ENCODE data around the gene TSC22D1.
A peak's percentile ranks its signal among the peaks of the same experiment; 100 is the strongest.

The TSC22D1 gene

DNA sequence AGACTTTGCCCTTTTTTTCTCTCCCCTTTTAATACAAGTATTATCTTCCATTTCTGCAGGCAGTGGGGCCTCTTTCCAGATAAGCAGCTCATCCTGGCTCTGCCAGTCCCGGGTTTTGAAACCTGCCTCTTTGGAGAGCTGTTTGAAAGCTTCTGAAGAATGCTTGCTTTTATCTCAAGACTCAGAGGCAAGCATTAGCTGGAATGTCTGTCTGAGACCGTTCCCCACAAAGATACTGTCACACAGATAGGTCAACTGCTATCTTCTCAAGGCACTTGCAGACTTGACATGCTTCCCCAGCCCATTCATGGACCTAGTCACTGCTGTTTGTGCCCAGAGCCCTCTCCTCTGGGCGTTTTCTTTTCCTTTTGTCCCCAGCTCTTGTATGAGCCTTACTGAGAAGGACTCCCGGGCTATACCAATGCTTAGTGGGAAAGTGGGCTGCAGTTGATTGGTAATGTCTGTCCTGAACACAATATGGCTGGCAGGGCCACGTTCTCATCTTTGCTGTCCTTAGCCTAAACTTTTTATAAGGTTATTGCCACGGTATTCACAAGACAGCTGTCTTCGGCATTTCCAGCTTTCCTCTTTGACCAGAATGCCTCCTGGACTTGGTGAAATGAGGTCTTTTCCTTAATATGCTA lies 189.1 kb downstream of the TSC22D1 start:
- Histone ChIP-seq H3K79me1 (ENCODE audit: low read length) (no peaks in the 10 kb centered on the region), H2BK5ac (ENCODE audit: low read length) (peak overlapping the region; percentile 54), H3K4me1 (ENCODE audit: control insufficient read depth, low read depth, low read length) (peaks cover 16% of the 10 kb centered on the region), H3K23ac (ENCODE audit: low read length) (no peak overlapping the region), H4K5ac (ENCODE audit: low read length) (no peak overlapping the region), H2AK5ac (ENCODE audit: low read length) (no peak overlapping the region), H3K27ac (ENCODE audit: low read depth, low read length) (peak overlapping the region; percentile 29), H3K79me2 (ENCODE audit: control insufficient read depth, insufficient read depth, low read length) (no peaks in the 10 kb centered on the region), H3K4me2 (ENCODE audit: low read length) (no peak overlapping the region), H2BK120ac (ENCODE audit: low read depth, low read length) (no peak overlapping the region), H3K56ac (ENCODE audit: low read length) (peak overlapping the region; percentile 27), H3K9ac (ENCODE audit: low read length) (no peak overlapping the region), H2BK15ac (replicated peaks; ENCODE audit: low read depth) (no peak overlapping the region), H3K4ac (ENCODE audit: low read depth, low read length) (no peak overlapping the region), H3K4me3 (ENCODE audit: low read length) (no peak overlapping the region), H3K36me3 (ENCODE audit: control insufficient read depth, insufficient read depth, low read length) (no peaks in the 10 kb centered on the region), H3K18ac (ENCODE audit: low read length) (peak overlapping the region; percentile 54), H4K8ac (ENCODE audit: low read depth, low read length) (no peak overlapping the region), H3K27me3 (ENCODE audit: insufficient read depth, low read length, poor library complexity) (no peaks in the 10 kb centered on the region)
- WGBS (ENCODE audit: extremely low coverage, insufficient coverage, low lambda C conversion rate), result no CpG with 5 or more reads among the region's 7 CpGs
- peak; percentile 94 for DNase-seq

GRCh38 chr13:44385847-44386246 lies 190.3 kb downstream of the TSC22D1 start:
- no peak overlapping the region for H2BK120ac ChIP-seq (ENCODE audit: low read depth, low read length)
- H4K8ac ChIP-seq (ENCODE audit: low read depth, low read length), result no peak overlapping the region
- no peak overlapping the region for H4K5ac ChIP-seq (ENCODE audit: low read length)
- H3K4me3 ChIP-seq (ENCODE audit: low read length), result no peak overlapping the region
- H3K79me2 ChIP-seq (ENCODE audit: control insufficient read depth, insufficient read depth, low read length), result no peaks in the 10 kb centered on the region
- no peak overlapping the region for H2BK5ac ChIP-seq (ENCODE audit: low read length)
- no CpG with 5 or more reads among the region's 6 CpGs for WGBS (ENCODE audit: extremely low coverage, insufficient coverage, low lambda C conversion rate)
- no peaks in the 10 kb centered on the region for H3K36me3 ChIP-seq (ENCODE audit: control insufficient read depth, insufficient read depth, low read length)
- H3K27me3 ChIP-seq (ENCODE audit: insufficient read depth, low read length, poor library complexity), result no peaks in the 10 kb centered on the region
- peak overlapping the region; percentile 1 for H2AK5ac ChIP-seq (ENCODE audit: low read length)
- no peak overlapping the region for H3K18ac ChIP-seq (ENCODE audit: low read length)
- H3K23ac ChIP-seq (ENCODE audit: low read length), result no peak overlapping the region
- DNase-seq, result no peak
- H3K4ac ChIP-seq (ENCODE audit: low read depth, low read length), result no peak overlapping the region
- H3K4me1 ChIP-seq (ENCODE audit: control insufficient read depth, low read depth, low read length), result peaks cover 16% of the 10 kb centered on the region
- H2BK15ac ChIP-seq (replicated peaks; ENCODE audit: low read depth), result no peak overlapping the region
- no peak overlapping the region for H3K56ac ChIP-seq (ENCODE audit: low read length)
- no peak overlapping the region for H3K27ac ChIP-seq (ENCODE audit: low read depth, low read length)
- no peak overlapping the region for H3K9ac ChIP-seq (ENCODE audit: low read length)
- H3K79me1 ChIP-seq (ENCODE audit: low read length), result no peaks in the 10 kb centered on the region
- H3K4me2 ChIP-seq (ENCODE audit: low read length), result no peak overlapping the region

GRCh38 chr13:44385401-44385800 lies 190.7 kb downstream of the TSC22D1 start:
- no CpG with 5 or more reads among the region's 3 CpGs for WGBS (ENCODE audit: extremely low coverage, insufficient coverage, low lambda C conversion rate)

GRCh38 chr13:44384778-44385177 lies 191.4 kb downstream of the TSC22D1 start:
- Histone ChIP-seq H2BK120ac (ENCODE audit: low read depth, low read length) (no peak overlapping the region), H3K27ac (ENCODE audit: low read depth, low read length) (no peak overlapping the region), H2BK5ac (ENCODE audit: low read length) (no peak overlapping the region), H3K4me1 (ENCODE audit: control insufficient read depth, low read depth, low read length) (peaks cover 16% of the 10 kb centered on the region), H3K56ac (ENCODE audit: low read length) (no peak overlapping the region), H3K79me2 (ENCODE audit: control insufficient read depth, insufficient read depth, low read length) (no peaks in the 10 kb centered on the region), H3K23ac (ENCODE audit: low read length) (no peak overlapping the region), H3K9ac (ENCODE audit: low read length) (no peak overlapping the region), H3K4ac (ENCODE audit: low read depth, low read length) (no peak overlapping the region), H4K5ac (ENCODE audit: low read length) (no peak overlapping the region), H3K4me3 (ENCODE audit: low read length) (no peak overlapping the region), H3K18ac (ENCODE audit: low read length) (no peak overlapping the region), H4K8ac (ENCODE audit: low read depth, low read length) (no peak overlapping the region), H2AK5ac (ENCODE audit: low read length) (no peak overlapping the region), H3K36me3 (ENCODE audit: control insufficient read depth, insufficient read depth, low read length) (no peaks in the 10 kb centered on the region), H3K79me1 (ENCODE audit: low read length) (no peaks in the 10 kb centered on the region), H3K27me3 (ENCODE audit: insufficient read depth, low read length, poor library complexity) (no peaks in the 10 kb centered on the region), H2BK15ac (replicated peaks; ENCODE audit: low read depth) (no peak overlapping the region), H3K4me2 (ENCODE audit: low read length) (no peak overlapping the region)
- no CpG with 5 or more reads among the region's 1 CpG for WGBS (ENCODE audit: extremely low coverage, insufficient coverage, low lambda C conversion rate)
- DNase-seq, result no peak

More at GRCh38 chr13:44385401-44385800, 190.7 kb downstream of the TSC22D1 start:
- H2BK120ac ChIP-seq (ENCODE audit: low read depth, low read length), result no peak overlapping the region
- H3K23ac ChIP-seq (ENCODE audit: low read length), result no peak overlapping the region
- peaks cover 16% of the 10 kb centered on the region for H3K4me1 ChIP-seq (ENCODE audit: control insufficient read depth, low read depth, low read length)
- no peak overlapping the region for H3K4ac ChIP-seq (ENCODE audit: low read depth, low read length)
- H4K8ac ChIP-seq (ENCODE audit: low read depth, low read length), result no peak overlapping the region
- no peaks in the 10 kb centered on the region for H3K79me2 ChIP-seq (ENCODE audit: control insufficient read depth, insufficient read depth, low read length)
- no peaks in the 10 kb centered on the region for H3K27me3 ChIP-seq (ENCODE audit: insufficient read depth, low read length, poor library complexity)
- H2BK5ac ChIP-seq (ENCODE audit: low read length), result no peak overlapping the region
- no peak overlapping the region for H3K56ac ChIP-seq (ENCODE audit: low read length)
- no peak overlapping the region for H2AK5ac ChIP-seq (ENCODE audit: low read length)
- no peaks in the 10 kb centered on the region for H3K79me1 ChIP-seq (ENCODE audit: low read length)
- H2BK15ac ChIP-seq (replicated peaks; ENCODE audit: low read depth), result no peak overlapping the region
- no peak overlapping the region for H3K9ac ChIP-seq (ENCODE audit: low read length)
- H3K27ac ChIP-seq (ENCODE audit: low read depth, low read length), result no peak overlapping the region
- no peaks in the 10 kb centered on the region for H3K36me3 ChIP-seq (ENCODE audit: control insufficient read depth, insufficient read depth, low read length)
- H3K4me3 ChIP-seq (ENCODE audit: low read length), result no peak overlapping the region
- no peak overlapping the region for H3K4me2 ChIP-seq (ENCODE audit: low read length)
- no peak overlapping the region for H3K18ac ChIP-seq (ENCODE audit: low read length)
- no peak overlapping the region for H4K5ac ChIP-seq (ENCODE audit: low read length)
- no peak for DNase-seq

GRCh38 chr13:44383945-44384344 lies 192.2 kb downstream of the TSC22D1 start:
- no peak overlapping the region for H3K23ac ChIP-seq (ENCODE audit: low read length)
- no peak for DNase-seq
- no peaks in the 10 kb centered on the region for H3K79me1 ChIP-seq (ENCODE audit: low read length)
- H4K5ac ChIP-seq (ENCODE audit: low read length), result no peak overlapping the region
- H3K4me2 ChIP-seq (ENCODE audit: low read length), result no peak overlapping the region
- H4K8ac ChIP-seq (ENCODE audit: low read depth, low read length), result no peak overlapping the region
- H3K9ac ChIP-seq (ENCODE audit: low read length), result no peak overlapping the region
- H3K79me2 ChIP-seq (ENCODE audit: control insufficient read depth, insufficient read depth, low read length), result no peaks in the 10 kb centered on the region
- H2AK5ac ChIP-seq (ENCODE audit: low read length), result no peak overlapping the region
- H3K27ac ChIP-seq (ENCODE audit: low read depth, low read length), result no peak overlapping the region
- no peak overlapping the region for H3K4me3 ChIP-seq (ENCODE audit: low read length)
- no peaks in the 10 kb centered on the region for H3K36me3 ChIP-seq (ENCODE audit: control insufficient read depth, insufficient read depth, low read length)
- H3K27me3 ChIP-seq (ENCODE audit: insufficient read depth, low read length, poor library complexity), result no peaks in the 10 kb centered on the region
- no peak overlapping the region for H2BK5ac ChIP-seq (ENCODE audit: low read length)
- no peak overlapping the region for H3K18ac ChIP-seq (ENCODE audit: low read length)
- H3K56ac ChIP-seq (ENCODE audit: low read length), result no peak overlapping the region
- no peak overlapping the region for H2BK120ac ChIP-seq (ENCODE audit: low read depth, low read length)
- H3K4ac ChIP-seq (ENCODE audit: low read depth, low read length), result no peak overlapping the region
- H3K4me1 ChIP-seq (ENCODE audit: control insufficient read depth, low read depth, low read length), result peaks cover 11% of the 10 kb centered on the region
- WGBS (ENCODE audit: extremely low coverage, insufficient coverage, low lambda C conversion rate), result no CpG with 5 or more reads among the region's 5 CpGs
- H2BK15ac ChIP-seq (replicated peaks; ENCODE audit: low read depth), result no peak overlapping the region

- no peak overlapping the region for H2AK5ac ChIP-seq (ENCODE audit: low read length)
- no peak overlapping the region for H3K4me3 ChIP-seq (ENCODE audit: low read length)
- H3K56ac ChIP-seq (ENCODE audit: low read length), result no peak overlapping the region
- H3K4me2 ChIP-seq (ENCODE audit: low read length), result no peak overlapping the region
- no peak overlapping the region for H2BK5ac ChIP-seq (ENCODE audit: low read length)
- H3K18ac ChIP-seq (ENCODE audit: low read length), result no peak overlapping the region
- no peaks in the 10 kb centered on the region for H3K79me2 ChIP-seq (ENCODE audit: control insufficient read depth, insufficient read depth, low read length)
- no peaks in the 10 kb centered on the region for H3K27me3 ChIP-seq (ENCODE audit: insufficient read depth, low read length, poor library complexity)
- no peak overlapping the region for H4K5ac ChIP-seq (ENCODE audit: low read length)
- no peak overlapping the region for H3K9ac ChIP-seq (ENCODE audit: low read length)
- H3K36me3 ChIP-seq (ENCODE audit: control insufficient read depth, insufficient read depth, low read length), result no peaks in the 10 kb centered on the region
- H4K8ac ChIP-seq (ENCODE audit: low read depth, low read length), result no peak overlapping the region
- DNase-seq, result no peak
- H3K4me1 ChIP-seq (ENCODE audit: control insufficient read depth, low read depth, low read length), result peaks cover 7% of the 10 kb centered on the region
- no peaks in the 10 kb centered on the region for H3K79me1 ChIP-seq (ENCODE audit: low read length)
- no peak overlapping the region for H3K23ac ChIP-seq (ENCODE audit: low read length)
- no peak overlapping the region for H2BK15ac ChIP-seq (replicated peaks; ENCODE audit: low read depth)
- no CpG with 5 or more reads among the region's 5 CpGs for WGBS (ENCODE audit: extremely low coverage, insufficient coverage, low lambda C conversion rate)
- H3K27ac ChIP-seq (ENCODE audit: low read depth, low read length), result no peak overlapping the region
- H3K4ac ChIP-seq (ENCODE audit: low read depth, low read length), result no peak overlapping the region
- no peak overlapping the region for H2BK120ac ChIP-seq (ENCODE audit: low read depth, low read length)
Measured at GRCh38 chr13:44382635-44383145, 193.4 kb downstream of the TSC22D1 start.

Measured in mesendoderm (in vitro differentiated cells).